Fibroblast of mammary gland (primary cell): Measurements from ENCODE around the gene KDELR3.

Source experiments
- DNase-seq: peaks from one replicate; pipeline ENCODE4 v3.0.0-alpha.2; 2010; ENCODE audit warnings: low read depth
- H3K4me3 ChIP-seq: 2 replicates; pipeline ENCODE4 v1.5.1; 2011; ENCODE audit warnings: low read depth, mild to moderate bottlenecking, low read length, moderate library complexity; ENCODE audit not compliant: control insufficient read depth
- CTCF ChIP-seq: conservative IDR thresholded peaks from 2 replicates; pipeline ENCODE4 v1.5.1; 2011; ENCODE audit warnings: low read depth, low read length, inconsistent platforms; ENCODE audit not compliant: control insufficient read depth, insufficient read depth

Gene KDELR3

GRCh38 chr22:38429499-38430068 lies 38.3 kb upstream of the KDELR3 start:
- no peak overlapping the region for H3K4me3 ChIP-seq
- DNase-seq, result no peak
- no peak for TF ChIP-seq CTCF

- DNase-seq, result no peak
- H3K4me3 ChIP-seq, result no peak overlapping the region
- no peak for TF ChIP-seq CTCF
Measured at GRCh38 chr22:38431266-38432010, 36.5 kb upstream of the KDELR3 start.

DNA sequence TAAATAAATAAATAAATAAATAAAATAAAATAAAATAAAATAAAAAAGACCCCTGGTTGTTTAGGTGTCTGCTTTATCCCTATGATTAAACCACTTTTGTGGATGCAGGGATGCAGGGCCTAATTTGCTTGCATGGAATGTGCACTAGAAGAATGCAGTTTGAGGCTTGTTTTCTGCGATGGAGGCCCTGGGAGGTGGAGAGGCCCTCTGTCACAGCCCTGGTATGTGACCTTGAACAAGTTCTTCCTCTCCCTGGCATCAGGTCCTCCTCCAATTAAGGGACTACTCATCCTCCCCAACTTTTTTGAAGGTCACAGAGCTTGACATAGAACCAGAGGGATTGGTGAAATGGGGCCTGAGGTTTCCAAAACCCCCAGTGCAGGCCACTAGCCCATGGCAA lies 35.6 kb upstream of the KDELR3 start:
- H3K4me3 ChIP-seq, result no peak overlapping the region
- TF ChIP-seq CTCF, result no peak
- no peak for DNase-seq

DNA sequence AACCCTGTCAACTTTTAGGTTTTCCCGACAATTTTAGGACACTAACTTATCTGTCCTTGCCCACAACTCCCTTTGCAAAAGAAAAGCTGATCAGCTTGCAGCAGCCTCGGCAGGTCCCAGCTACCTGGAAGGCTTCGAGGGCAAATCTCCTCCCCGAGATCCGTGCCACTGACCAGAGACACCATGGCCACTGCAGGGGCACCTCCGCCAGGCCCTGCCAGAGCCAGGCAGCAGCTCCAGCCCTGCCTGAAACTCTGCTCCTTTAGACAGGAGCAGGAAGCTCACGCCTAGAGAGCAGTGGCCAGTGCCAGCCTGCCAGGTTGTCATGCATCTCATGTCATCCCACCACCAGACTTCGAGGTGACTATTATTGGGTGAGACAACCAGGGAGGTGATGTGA lies 34.0 kb upstream of the KDELR3 start:
- H3K4me3 ChIP-seq, result no peak overlapping the region
- DNase-seq, result no peak
- TF ChIP-seq CTCF, result no peak

GRCh38 chr22:38435010-38435409 lies 32.9 kb upstream of the KDELR3 start:
- no peak overlapping the region for H3K4me3 ChIP-seq
- DNase-seq, result no peak
- TF ChIP-seq CTCF, result no peak

DNA sequence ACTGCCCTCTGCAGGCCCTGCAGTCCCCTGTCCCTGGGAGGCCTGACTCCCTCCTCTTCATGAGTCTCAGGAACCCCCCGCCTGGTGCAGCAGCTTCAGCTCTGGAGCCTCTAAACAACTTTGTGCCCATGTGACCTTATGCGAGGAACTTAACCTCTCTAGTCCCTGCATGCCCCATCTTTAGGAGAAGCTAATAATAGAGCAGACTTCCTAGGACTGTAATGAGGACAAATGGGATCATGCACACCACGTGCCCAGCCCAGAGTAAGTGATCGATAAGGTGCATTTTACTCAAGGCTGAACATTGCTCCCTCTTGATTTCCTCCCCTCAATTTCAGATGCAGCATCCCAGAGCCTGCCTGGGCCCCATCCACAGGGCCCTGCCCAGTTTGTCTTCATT lies 31.9 kb upstream of the KDELR3 start:
- TF ChIP-seq CTCF, result no peak
- H3K4me3 ChIP-seq, result no peak overlapping the region
- no peak for DNase-seq
